MCF 10A (cell line): Measurements from ENCODE around the gene ERMARD. TPM values are rescaled to one million over a fixed set of nuclear protein-coding genes. Genes with fewer than 3 reads are reported as not detected.

Source experiments
- BruUV-seq: library from RNA; stranded (reverse); fragments of 400-500 nt; replicated peaks from 2 replicates; lab custom pipeline; 2021; lab: Mats Ljungman, UMichigan
- CTCF ChIA-PET: fragments of 300-600 bp; sonication (Branson Sonifier 250); formaldehyde crosslinking; extraction: SDS; loops from one replicate; lab custom pipeline; 2021; ENCODE audit warnings: antibody characterized with exemption, inconsistent platforms; lab: Yijun Ruan, JAX
- POLR2A ChIA-PET: fragments of 300-600, 350-650 bp; sonication (Branson Sonifier 250); formaldehyde crosslinking; extraction: SDS; loops from one replicate; lab custom pipeline; 2020; ENCODE audit warnings: antibody characterized with exemption, inconsistent platforms; lab: Yijun Ruan, JAX
- DNase-seq: peaks from one replicate; pipeline ENCODE4 v3.0.0-alpha.2; 2018; ENCODE audit not compliant: unreplicated experiment
- H3K27ac Mint-ChIP-seq: one replicate; pipeline ENCODE4 v1.8.0; 2022; ENCODE audit warnings: mild to moderate bottlenecking, low read depth, mixed read lengths; ENCODE audit not compliant: unreplicated experiment
- H3K27me3 Mint-ChIP-seq: one replicate; pipeline ENCODE4 v1.8.0; 2022; ENCODE audit warnings: mixed read lengths; ENCODE audit not compliant: insufficient read depth, unreplicated experiment
- H3K36me3 Mint-ChIP-seq: one replicate; pipeline ENCODE4 v1.8.0; 2022; ENCODE audit warnings: mild to moderate bottlenecking, moderate library complexity, mixed read lengths; ENCODE audit not compliant: insufficient read depth, unreplicated experiment
- H3K4me1 Mint-ChIP-seq: one replicate; pipeline ENCODE4 v1.8.0; 2022; ENCODE audit warnings: mixed read lengths; ENCODE audit not compliant: insufficient read depth, unreplicated experiment
- H3K4me3 Mint-ChIP-seq: one replicate; pipeline ENCODE4 v1.8.0; 2022; ENCODE audit warnings: mild to moderate bottlenecking, moderate library complexity, mixed read lengths; ENCODE audit not compliant: unreplicated experiment
- H3K9me3 Mint-ChIP-seq: one replicate; pipeline ENCODE4 v1.8.0; 2022; ENCODE audit warnings: mixed read lengths; ENCODE audit not compliant: unreplicated experiment
- intact Hi-C: fragments of 100-400 bp; cut with micrococcal nuclease; formaldehyde crosslinking; loops from 2 replicates; pipeline ENCODE4 v1.14.1; 2022
- total RNA-seq: library from RNA; stranded (reverse); gene quantifications from 2 replicates; pipeline ENCODE4 v1.2.3, GENCODE V29; 2022
- TF ChIP-seq, protein P1 (sequence below): fragments of 200-600 bp; IDR thresholded peaks from one replicate; pipeline ENCODE4 v1.8.0; 2022; ENCODE audit warnings: antibody characterized with exemption, mild to moderate bottlenecking; ENCODE audit not compliant: unreplicated experiment

The ERMARD gene
- total RNA-seq, 1 experiment from 2014 or later: 42.8 TPM

DNA sequence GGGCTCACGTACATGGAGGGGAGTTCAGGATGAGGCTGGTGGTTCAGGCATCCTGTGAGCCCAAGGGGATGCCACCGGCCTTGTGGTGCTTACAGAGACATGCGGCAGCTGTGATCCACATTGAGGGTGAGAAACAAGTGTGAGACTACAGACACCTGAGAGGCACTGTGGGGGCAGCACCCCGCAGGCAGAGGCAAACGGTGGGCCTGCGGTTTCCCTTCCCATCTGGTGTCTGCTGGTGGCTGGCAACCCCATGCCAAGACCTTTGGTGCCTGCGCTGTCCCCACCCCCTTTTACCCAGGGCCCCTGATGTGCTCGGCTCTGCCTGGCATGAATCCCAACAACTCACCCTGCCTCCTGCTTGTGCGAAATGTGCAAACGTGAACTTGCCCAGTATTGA is 42.0 kb downstream of the ERMARD start:
- no peak for DNase-seq
- Mint-ChIP-seq H3K9me3 (no peaks in the 10 kb centered on the region), H3K4me3 (no peak overlapping the region), H3K4me1 (peaks cover 5% of the 10 kb centered on the region), H3K27me3 (peaks cover 40% of the 10 kb centered on the region), H3K36me3 (no peaks in the 10 kb centered on the region), H3K27ac (no peak overlapping the region)
- intact Hi-C loops: loop anchor here (10.0 kb wide), 1 partner anchor 899 kb away; no protein-coding TSS in a partner anchor
- BruUV-seq: no TSS peak
- ChIA-PET POLR2A (no interaction called here), CTCF (interaction anchor here (0.5 to 1.8 kb wide), 2 partner anchors 14 to 632 kb away, joined by 3 to 4 read pairs; no protein-coding TSS in a partner anchor)
- TF ChIP-seq, protein P1, sequence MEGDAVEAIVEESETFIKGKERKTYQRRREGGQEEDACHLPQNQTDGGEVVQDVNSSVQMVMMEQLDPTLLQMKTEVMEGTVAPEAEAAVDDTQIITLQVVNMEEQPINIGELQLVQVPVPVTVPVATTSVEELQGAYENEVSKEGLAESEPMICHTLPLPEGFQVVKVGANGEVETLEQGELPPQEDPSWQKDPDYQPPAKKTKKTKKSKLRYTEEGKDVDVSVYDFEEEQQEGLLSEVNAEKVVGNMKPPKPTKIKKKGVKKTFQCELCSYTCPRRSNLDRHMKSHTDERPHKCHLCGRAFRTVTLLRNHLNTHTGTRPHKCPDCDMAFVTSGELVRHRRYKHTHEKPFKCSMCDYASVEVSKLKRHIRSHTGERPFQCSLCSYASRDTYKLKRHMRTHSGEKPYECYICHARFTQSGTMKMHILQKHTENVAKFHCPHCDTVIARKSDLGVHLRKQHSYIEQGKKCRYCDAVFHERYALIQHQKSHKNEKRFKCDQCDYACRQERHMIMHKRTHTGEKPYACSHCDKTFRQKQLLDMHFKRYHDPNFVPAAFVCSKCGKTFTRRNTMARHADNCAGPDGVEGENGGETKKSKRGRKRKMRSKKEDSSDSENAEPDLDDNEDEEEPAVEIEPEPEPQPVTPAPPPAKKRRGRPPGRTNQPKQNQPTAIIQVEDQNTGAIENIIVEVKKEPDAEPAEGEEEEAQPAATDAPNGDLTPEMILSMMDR: no peak

DNA sequence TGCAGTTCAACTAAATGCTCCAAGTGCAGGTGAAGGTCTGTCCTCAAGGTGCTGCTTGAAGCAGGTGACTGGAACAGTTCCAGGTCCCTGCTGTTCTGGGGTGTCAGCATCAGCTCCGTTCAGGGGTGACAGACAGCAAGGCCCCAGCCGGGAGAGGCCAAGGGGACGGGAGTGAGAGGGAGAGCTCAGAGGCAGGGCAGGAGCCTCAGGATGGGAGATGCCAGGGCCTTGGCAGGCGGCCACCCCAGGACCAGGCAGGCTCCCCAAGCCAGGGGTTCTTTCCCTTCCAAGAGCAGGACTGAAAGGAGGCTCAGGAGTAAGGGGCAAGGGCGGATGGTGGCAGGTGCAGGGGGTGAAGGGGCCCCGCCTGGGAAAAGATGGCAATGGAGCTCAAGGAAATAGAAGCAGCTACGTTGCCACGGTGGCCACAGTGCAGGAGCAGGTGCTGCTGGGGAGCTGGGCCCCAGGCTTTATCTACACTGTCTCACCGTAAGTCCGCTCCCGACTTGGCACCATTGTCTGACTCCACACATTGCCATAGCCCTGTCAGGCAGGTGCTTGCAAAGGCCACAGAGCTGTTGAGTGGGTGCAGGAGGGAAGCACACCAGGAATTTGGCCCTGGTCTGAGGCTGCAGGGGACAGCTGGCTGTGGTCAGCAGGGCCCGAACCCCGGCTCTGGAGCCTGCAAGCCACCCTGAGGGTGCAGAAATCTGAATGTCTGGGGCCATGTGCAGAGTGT is 43.1 kb downstream of the ERMARD start:
- TF ChIP-seq, protein P1: no peak
- no peak overlapping the region for H3K27ac Mint-ChIP-seq
- no peak for DNase-seq
- H3K4me1 Mint-ChIP-seq: peaks cover 5% of the 10 kb centered on the region
- intact Hi-C loops: loop anchor here (10.0 kb wide), 1 partner anchor 900 kb away; no protein-coding TSS in a partner anchor
- POLR2A ChIA-PET: no interaction called here
- peaks cover 40% of the 10 kb centered on the region for H3K27me3 Mint-ChIP-seq
- H3K9me3 Mint-ChIP-seq: no peaks in the 10 kb centered on the region
- CTCF ChIA-PET: interaction anchor here (1.0 to 1.4 kb wide), 2 partner anchors 37 to 736 kb away, joined by 5 to 7 read pairs; no protein-coding TSS in a partner anchor
- H3K4me3 Mint-ChIP-seq: no peak overlapping the region
- BruUV-seq: no TSS peak
- H3K36me3 Mint-ChIP-seq: no peaks in the 10 kb centered on the region

DNA sequence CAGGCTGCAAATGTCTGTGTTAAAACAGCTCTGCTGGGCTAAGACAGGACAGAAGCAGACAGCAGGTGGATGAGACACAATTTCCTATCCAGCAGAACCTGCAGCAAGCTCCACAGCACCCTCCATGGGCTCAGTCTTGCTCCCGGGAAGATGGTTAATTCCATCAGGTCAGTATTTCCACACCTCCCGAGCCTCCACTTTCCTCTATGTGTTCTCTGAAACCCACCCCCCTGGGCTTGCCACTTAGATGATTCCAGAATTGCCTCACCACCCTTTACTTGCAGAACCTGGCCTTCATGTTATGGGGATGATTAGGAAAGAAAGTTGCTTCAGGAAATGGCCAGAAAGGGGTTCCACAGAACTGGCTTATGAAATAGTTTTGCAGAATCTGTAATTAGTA is 43.8 kb downstream of the ERMARD start:
- Mint-ChIP-seq H3K9me3 (no peaks in the 10 kb centered on the region), H3K27ac (no peak overlapping the region), H3K4me1 (peaks cover 5% of the 10 kb centered on the region), H3K4me3 (no peak overlapping the region), H3K27me3 (peaks cover 40% of the 10 kb centered on the region), H3K36me3 (no peaks in the 10 kb centered on the region)
- intact Hi-C loops: loop anchor here (10.0 kb wide), 1 partner anchor 900 kb away; no protein-coding TSS in a partner anchor
- TF ChIP-seq, protein P1: no peak
- ChIA-PET POLR2A (no interaction called here), CTCF (interaction anchor here (1.0 to 1.4 kb wide), 3 partner anchors 36 to 735 kb away, joined by 3 to 7 read pairs (median 5); no protein-coding TSS in a partner anchor)
- DNase-seq: no peak
- BruUV-seq: no TSS peak

DNA sequence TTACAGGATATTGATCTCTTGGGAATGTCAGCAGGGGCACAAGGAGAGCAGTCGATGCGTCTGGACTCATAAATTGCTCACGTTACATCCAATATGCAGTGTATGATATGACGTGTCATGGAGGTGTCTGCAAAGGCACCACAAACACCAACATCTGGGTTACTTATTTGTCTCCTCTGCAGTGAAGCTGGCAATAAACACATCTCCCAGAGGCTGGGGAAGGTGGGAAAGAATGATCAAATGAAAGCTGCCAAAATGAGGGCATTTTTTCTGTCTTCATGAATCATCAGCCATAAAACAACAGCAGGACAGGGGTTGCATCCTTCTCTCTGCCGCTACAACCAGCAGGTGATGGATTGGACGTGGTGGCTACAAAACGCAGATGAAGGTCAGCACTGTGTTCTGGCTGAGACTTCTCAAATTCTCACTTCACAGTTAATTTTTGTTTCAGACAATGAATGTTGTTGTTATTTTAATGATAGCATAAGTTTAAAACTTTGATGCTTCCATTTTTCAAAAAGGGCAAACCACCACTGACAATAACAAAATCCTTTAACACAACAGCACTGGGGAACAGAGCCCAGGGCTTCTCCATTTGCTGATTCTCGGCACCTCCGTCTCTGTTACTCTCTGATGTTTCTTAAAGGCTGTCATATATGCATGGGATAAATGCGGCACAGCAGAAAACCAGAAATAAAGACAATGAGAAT is 47.5 kb downstream of the ERMARD start:
- no peak overlapping the region for H3K4me3 Mint-ChIP-seq

More for the DNA sequence above, 47.5 kb downstream of the ERMARD start:
- Mint-ChIP-seq H3K4me1 (no peaks in the 10 kb centered on the region), H3K9me3 (no peaks in the 10 kb centered on the region), H3K27ac (no peak overlapping the region), H3K27me3 (peaks cover 42% of the 10 kb centered on the region), H3K36me3 (no peaks in the 10 kb centered on the region)
- ChIA-PET CTCF (interaction anchor here (1.0 to 1.5 kb wide), 5 partner anchors 8 to 730 kb away, joined by 3 to 5 read pairs (median 3); no protein-coding TSS in a partner anchor), POLR2A (interaction anchor here (2.7 kb wide), 1 partner anchor 8 kb away, joined by 8 read pairs; no protein-coding TSS in a partner anchor)
- no peak for DNase-seq
- TF ChIP-seq, protein P1: no peak
- BruUV-seq: no TSS peak
- intact Hi-C loops: loop anchor here (10.0 kb wide), 1 partner anchor 904 kb away; no protein-coding TSS in a partner anchor
